ENCODE data around the gene BCR.
"Not testable (repeated sequence)": the region's sequence is repeated elsewhere in the genome, so short reads cannot be mapped to it uniquely, and the experiment has no call there.

The BCR gene

DNA sequence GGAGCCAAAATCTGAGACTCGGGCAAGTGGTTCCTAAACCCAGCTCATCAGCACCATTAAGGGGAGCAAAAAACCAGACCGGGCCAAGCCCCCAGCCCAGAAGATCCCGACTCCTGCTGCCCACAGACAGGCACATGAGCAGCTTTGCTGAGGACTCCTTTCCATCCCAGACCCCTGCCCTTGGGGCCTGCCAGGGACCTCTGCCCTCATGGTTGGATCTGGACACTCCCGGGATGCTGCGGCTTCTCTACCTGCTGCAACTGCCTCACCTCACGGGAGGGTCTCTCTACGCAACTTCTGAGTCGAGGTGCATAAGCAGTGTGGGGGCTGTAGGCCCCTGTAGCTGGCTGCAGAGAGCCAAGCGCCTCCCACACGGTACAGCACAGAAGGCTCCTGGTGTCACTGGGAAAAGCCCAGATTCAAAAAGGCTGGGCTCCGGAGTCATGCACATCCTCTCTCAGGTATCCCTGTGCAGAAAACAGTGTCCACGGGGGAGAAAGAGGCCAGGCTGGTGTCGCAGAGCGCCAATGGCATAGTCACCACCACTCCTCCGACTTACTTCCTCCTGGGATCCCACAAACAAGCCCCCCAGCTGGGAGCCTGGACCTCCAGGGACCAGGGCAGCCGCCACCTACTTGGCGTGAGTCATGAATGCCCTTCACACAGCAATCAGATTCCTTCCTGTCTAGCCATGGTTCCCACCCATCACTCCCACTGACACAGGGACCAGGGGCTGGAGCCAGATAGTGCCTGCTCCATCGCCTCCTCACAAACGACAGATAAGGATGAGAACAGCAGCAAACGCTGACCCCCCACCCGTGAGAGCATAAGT is 122.1 kb downstream of the BCR start:
- no peak overlapping the region for H3K4me3 ChIP-seq (ENCODE audit: low read depth, low read length)
- TF ChIP-seq, protein P1, sequence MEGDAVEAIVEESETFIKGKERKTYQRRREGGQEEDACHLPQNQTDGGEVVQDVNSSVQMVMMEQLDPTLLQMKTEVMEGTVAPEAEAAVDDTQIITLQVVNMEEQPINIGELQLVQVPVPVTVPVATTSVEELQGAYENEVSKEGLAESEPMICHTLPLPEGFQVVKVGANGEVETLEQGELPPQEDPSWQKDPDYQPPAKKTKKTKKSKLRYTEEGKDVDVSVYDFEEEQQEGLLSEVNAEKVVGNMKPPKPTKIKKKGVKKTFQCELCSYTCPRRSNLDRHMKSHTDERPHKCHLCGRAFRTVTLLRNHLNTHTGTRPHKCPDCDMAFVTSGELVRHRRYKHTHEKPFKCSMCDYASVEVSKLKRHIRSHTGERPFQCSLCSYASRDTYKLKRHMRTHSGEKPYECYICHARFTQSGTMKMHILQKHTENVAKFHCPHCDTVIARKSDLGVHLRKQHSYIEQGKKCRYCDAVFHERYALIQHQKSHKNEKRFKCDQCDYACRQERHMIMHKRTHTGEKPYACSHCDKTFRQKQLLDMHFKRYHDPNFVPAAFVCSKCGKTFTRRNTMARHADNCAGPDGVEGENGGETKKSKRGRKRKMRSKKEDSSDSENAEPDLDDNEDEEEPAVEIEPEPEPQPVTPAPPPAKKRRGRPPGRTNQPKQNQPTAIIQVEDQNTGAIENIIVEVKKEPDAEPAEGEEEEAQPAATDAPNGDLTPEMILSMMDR (IDR thresholded peaks at IDR 0.05; ENCODE audit: low read depth, low read length, missing control alignments), result no peak
- in situ Hi-C loops (cut with HindIII; ENCODE audit: low sequenced_read_pairs), result no loop called here
- DNase-seq (ENCODE audit: low read depth), result no peak

DNA sequence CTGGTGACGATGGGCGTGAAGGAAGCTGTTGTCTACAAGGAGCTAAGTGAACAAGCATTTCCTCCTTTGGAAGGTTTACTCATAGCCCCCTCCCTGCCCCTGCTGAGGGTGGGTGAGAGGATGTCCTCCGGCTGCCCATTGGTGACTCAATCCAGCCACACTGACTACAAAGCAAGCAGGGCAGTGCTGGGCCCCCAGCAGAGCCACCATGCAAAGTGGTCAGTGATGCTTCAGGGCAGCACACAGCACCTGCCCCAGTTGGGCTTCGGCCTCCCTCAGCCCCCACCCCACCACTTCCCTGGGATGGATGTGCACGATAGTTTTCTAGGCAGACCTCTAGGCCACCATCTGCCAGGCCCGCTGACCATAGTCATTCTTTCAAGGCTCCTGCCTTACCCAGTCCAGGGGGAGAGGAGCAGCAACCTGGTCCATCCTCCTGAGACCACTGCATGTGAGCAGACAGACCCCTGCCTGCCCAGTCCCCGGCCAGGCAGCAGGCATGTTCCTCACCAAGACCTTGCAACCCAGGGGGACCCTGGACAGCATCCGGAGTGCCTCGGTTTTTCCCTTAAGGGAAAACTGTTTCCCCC is 125.1 kb downstream of the BCR start:
- in situ Hi-C loops (cut with HindIII; ENCODE audit: low sequenced_read_pairs), result no loop called here
- TF ChIP-seq, protein P1 (IDR thresholded peaks at IDR 0.05; ENCODE audit: low read depth, low read length, missing control alignments), result no peak
- H3K4me3 ChIP-seq (ENCODE audit: low read depth, low read length), result no peak overlapping the region
- DNase-seq (ENCODE audit: low read depth), result peak; percentile 16

- in situ Hi-C loops (cut with HindIII; ENCODE audit: low sequenced_read_pairs), result no loop called here
- peak; percentile 32 for DNase-seq (ENCODE audit: low read depth)
- no peak overlapping the region for H3K4me3 ChIP-seq (ENCODE audit: low read depth, low read length)
- TF ChIP-seq, protein P1 (IDR thresholded peaks at IDR 0.05; ENCODE audit: low read depth, low read length, missing control alignments), result no peak
Measured at GRCh38 chr22:23305922-23306374, 125.6 kb downstream of the BCR start.

DNA sequence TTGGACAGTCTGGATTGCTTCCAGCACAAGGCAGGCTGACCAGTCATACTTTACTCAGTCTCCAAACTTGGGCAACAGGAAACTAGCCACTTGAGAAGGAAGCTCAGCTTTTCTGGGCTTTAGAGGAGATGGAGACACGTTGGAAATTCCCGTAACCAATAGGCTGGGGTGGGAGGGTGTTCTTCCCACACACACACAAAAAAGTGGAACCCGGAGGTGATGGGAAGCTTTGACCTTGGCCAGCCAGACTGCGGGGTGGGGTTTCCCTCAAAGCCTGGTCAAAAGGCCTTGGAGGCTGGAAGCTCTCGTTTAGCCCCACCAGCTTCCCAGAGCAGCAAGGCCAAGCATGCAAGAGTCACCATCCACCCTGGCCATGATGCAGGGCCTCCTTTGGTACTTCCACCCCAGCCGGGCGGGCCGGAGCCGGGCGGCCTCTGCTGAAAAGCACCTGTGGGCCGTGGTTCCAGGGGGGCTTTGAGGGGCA is 126.2 kb downstream of the BCR start:
- in situ Hi-C loops (cut with HindIII; ENCODE audit: low sequenced_read_pairs), result no loop called here
- no peak for DNase-seq (ENCODE audit: low read depth)
- H3K4me3 ChIP-seq (ENCODE audit: low read depth, low read length), result no peak overlapping the region

GRCh38 chr22:23306926-23307325 is 126.6 kb downstream of the BCR start:
- TF ChIP-seq, protein P1 (IDR thresholded peaks at IDR 0.05; ENCODE audit: low read depth, low read length, missing control alignments), result no peak
- DNase-seq (ENCODE audit: low read depth), result no peak
- no peak overlapping the region for H3K4me3 ChIP-seq (ENCODE audit: low read depth, low read length)
- in situ Hi-C loops (cut with HindIII; ENCODE audit: low sequenced_read_pairs), result no loop called here

More for the DNA sequence above, 126.2 kb downstream of the BCR start:
- TF ChIP-seq, protein P1 (IDR thresholded peaks at IDR 0.05; ENCODE audit: low read depth, low read length, missing control alignments), result no peak

GRCh38 chr22:23307511-23307910 is 127.2 kb downstream of the BCR start:
- in situ Hi-C loops (cut with HindIII; ENCODE audit: low sequenced_read_pairs); DNase-seq (ENCODE audit: low read depth); H3K4me3 ChIP-seq (ENCODE audit: low read depth, low read length): not testable (repeated sequence)

DNA sequence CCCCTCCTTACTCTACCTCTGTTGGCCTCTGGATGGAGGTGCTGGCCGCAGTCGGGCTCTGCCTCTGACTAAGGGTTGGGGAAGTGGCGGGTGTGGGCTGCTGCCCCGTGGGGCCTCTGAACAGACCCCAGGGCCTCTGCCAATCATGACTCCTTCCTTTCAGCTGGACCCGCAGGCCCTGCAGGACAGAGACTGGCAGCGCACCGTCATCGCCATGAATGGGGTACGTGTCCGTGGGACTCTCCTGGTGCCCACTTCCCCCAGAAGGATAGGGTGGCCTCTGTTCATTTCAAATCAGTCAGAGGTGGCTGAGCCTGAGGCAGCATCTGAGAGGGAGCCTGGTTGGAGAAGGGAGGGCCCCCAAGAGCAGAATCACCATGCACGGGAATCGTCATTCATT is 129.0 kb downstream of the BCR start:
- DNase-seq (ENCODE audit: low read depth); in situ Hi-C loops (cut with HindIII; ENCODE audit: low sequenced_read_pairs); H3K4me3 ChIP-seq (ENCODE audit: low read depth, low read length): not testable (repeated sequence)

GRCh38 chr22:23310443-23311097 is 130.3 kb downstream of the BCR start:
- H3K4me3 ChIP-seq (ENCODE audit: low read depth, low read length); in situ Hi-C loops (cut with HindIII; ENCODE audit: low sequenced_read_pairs); DNase-seq (ENCODE audit: low read depth): not testable (repeated sequence)

DNA sequence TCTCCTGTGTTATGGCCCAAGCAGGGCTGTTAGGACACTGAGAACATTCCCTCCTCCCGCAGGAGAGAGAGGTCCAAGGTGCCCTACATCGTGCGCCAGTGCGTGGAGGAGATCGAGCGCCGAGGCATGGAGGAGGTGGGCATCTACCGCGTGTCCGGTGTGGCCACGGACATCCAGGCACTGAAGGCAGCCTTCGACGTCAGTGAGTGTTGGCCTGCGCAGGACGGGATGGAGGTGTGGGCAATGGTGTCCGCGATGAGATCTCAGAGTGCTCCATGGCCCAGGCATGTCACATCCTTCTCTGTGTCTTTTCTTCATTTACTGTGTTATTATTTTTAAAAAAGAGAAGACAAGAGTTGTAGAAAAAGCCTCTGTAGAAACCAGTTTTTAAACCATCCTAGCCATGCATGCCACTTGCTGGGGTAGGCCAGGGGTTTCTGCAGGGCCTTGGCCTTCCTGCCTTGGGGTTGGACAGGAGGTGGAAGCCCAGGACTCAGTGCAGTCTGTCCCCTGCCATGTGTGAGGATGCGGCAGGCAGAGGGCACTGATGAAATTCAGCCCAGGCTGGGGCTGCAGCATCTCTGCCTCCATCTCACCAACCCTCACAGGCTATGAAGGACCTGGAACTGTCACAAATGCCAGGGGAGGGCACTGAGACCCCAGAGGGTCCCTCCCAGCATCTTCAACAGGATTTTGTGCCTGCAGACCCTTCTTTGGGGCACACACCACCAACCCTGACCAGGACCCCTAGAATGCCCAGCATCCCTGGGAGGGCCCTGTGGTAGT is 131.5 kb downstream of the BCR start:
- H3K4me3 ChIP-seq (ENCODE audit: low read depth, low read length); DNase-seq (ENCODE audit: low read depth); in situ Hi-C loops (cut with HindIII; ENCODE audit: low sequenced_read_pairs): not testable (repeated sequence)

All from astrocyte of the cerebellum (primary cell).